ENCODE results near the gene GCC2.

The GCC2 gene

DNA sequence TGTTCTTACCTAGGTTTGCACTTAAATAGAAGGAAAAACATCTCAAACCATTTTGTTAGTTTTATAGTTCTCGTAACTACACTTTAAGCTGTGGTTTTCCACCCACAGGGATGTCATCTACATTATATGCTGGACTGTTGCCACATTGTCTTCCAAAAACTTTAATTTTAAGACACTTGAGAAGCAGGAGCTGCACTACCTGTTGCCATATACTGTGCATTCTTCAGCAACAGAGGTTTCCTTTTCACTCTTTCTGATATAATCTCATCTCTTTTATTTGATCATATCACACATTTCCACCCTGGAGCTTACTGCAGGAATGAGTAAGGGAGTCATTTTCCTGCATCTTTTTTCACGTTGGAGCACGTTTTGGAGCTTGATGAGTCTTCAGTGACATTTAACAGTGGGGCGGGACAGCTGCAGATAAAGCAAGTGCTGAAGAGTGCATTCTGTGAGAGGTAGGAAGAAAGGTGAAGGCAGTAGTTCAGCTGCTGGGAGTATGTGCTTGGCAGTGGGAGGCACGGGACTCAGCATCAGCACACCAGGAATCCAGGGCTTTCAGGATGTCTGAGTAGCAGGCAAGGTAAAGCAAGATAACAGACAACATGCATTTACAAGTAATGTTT lies 89.1 kb downstream of the GCC2 start:
- no peak overlapping the region for H3K4me3 ChIP-seq (ENCODE audit: control insufficient read depth, low read depth, low read length)
- TF ChIP-seq CTCF (IDR thresholded peaks at IDR 0.05; ENCODE audit: control insufficient read depth, insufficient read depth, low read depth, low read length, missing control alignments) = no peak
- DNase-seq (ENCODE audit: low read depth) = no peak

GRCh38 chr2:108541451-108541850 lies 92.4 kb downstream of the GCC2 start:
- no peak for DNase-seq (ENCODE audit: low read depth)
- TF ChIP-seq CTCF (IDR thresholded peaks at IDR 0.05; ENCODE audit: control insufficient read depth, insufficient read depth, low read depth, low read length, missing control alignments) = no peak

DNA sequence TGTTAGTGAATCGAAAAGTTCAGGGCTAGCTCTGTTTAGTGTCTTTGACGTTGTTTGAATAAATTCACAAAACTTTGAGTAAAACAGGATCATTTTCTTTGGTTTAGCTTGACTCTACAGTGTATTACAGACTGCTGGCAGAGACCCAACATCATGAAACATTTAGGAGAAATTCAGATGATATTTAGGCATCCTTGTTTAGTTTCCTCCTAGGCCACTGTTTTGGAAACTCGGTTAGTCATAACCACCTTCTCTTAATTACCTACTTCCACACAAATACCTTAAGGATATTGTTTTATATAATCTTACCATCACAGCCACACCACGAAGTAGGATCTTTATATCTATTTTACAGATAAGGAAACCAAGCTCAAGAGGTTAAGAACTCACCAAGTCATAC lies 93.1 kb downstream of the GCC2 start:
- H3K4me3 ChIP-seq (ENCODE audit: control insufficient read depth, low read depth, low read length) = no peak overlapping the region
- DNase-seq (ENCODE audit: low read depth) = no peak
- TF ChIP-seq CTCF (IDR thresholded peaks at IDR 0.05; ENCODE audit: control insufficient read depth, insufficient read depth, low read depth, low read length, missing control alignments) = no peak

More at GRCh38 chr2:108541451-108541850, 92.4 kb downstream of the GCC2 start:
- no peak overlapping the region for H3K4me3 ChIP-seq (ENCODE audit: control insufficient read depth, low read depth, low read length)

- no peak for TF ChIP-seq CTCF (IDR thresholded peaks at IDR 0.05; ENCODE audit: control insufficient read depth, insufficient read depth, low read depth, low read length, missing control alignments)
- no peak overlapping the region for H3K4me3 ChIP-seq (ENCODE audit: control insufficient read depth, low read depth, low read length)
- DNase-seq (ENCODE audit: low read depth) = no peak
Observed at GRCh38 chr2:108547606-108548005, 98.6 kb downstream of the GCC2 start.

DNA sequence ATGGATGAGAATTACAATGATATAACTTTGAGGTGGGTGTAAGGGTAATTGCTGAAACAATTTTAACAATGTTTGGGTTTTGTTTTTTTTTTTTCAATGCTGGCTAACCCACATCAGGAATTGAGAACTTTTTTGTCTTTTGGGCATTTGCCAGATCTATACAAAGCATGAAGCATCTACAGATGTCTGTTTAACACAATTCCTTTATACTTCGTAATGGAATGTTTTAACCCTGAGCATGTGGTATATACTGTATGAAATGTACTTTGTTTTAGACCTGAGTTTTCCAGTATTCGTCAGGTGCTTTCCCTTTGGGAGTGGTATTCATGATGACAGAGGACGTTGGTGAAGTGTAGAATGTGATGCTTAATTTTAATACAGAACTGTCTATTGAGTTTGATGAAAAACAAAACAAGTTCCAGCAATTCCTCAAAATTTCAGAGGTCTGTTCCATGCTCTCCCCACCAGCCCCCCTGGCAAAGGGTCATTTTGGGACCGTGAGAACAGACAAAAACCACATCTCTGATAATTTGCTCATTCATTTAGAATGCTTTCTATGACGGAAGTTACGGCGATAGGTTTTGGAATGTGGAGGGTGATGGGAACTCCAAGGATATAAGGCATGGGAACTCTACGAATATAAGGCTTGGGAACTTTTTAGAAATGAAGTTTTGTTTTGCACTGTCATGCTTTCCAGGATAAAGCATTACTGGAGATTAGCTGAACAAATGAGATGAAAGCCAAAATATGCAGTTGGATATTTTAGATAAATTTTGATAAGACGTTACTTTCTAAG lies 99.4 kb downstream of the GCC2 start:
- no peak for DNase-seq (ENCODE audit: low read depth)
- no peak overlapping the region for H3K4me3 ChIP-seq (ENCODE audit: control insufficient read depth, low read depth, low read length)
- no peak for TF ChIP-seq CTCF (IDR thresholded peaks at IDR 0.05; ENCODE audit: control insufficient read depth, insufficient read depth, low read depth, low read length, missing control alignments)

DNA sequence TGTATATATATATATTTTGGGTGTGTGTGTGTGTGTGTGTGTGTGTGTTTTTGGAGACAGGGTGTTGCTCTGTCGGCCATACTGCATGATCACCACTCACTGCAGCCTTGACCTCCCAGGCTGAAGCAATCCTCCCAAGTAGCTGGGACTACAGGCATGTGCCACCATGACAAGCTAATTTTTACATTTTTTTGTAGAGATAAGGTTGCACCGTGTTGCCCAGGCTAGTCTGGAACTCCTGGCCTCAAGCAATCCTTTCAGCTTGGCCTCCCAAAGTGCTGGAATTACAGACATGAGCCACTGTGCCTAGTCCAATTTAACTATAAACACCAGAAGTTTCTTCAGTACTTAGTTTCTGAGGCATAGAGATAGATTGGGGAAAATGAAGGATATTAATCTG lies 103.6 kb downstream of the GCC2 start:
- no peak for TF ChIP-seq CTCF (IDR thresholded peaks at IDR 0.05; ENCODE audit: control insufficient read depth, insufficient read depth, low read depth, low read length, missing control alignments)
- no peak for DNase-seq (ENCODE audit: low read depth)
- H3K4me3 ChIP-seq (ENCODE audit: control insufficient read depth, low read depth, low read length) = no peak overlapping the region

Measured in AG09309 (cell line).